ENCODE measurements around the gene EIPR1.

DNA sequence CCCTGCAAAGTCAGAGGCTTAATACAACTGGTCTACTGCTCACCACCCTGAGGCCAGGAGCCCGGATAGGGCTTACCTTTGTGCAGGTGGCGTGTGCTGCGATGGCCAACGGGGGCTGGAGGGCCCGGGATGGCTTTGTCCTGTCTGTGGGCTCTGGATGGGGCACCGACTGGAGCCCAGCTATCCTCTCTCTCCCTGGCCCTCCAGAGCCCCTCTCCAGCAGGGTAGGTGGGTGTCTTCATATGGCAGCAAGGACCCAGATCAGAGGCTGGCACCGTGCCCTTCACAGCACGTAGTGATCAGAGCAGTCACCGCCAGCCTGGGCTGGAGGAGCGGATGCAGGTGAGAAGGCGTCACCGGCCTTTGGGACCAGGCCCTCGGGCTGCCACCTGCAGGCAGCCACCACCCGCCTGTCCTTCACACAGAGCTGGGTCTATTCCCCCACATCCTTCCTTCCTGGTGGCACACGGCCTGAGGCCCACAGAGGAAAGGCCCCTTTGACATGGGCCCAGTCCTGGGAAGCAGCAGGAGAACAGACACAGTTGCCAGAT, 232.1 kb downstream of the EIPR1 start:
- TF ChIP-seq, protein P1, sequence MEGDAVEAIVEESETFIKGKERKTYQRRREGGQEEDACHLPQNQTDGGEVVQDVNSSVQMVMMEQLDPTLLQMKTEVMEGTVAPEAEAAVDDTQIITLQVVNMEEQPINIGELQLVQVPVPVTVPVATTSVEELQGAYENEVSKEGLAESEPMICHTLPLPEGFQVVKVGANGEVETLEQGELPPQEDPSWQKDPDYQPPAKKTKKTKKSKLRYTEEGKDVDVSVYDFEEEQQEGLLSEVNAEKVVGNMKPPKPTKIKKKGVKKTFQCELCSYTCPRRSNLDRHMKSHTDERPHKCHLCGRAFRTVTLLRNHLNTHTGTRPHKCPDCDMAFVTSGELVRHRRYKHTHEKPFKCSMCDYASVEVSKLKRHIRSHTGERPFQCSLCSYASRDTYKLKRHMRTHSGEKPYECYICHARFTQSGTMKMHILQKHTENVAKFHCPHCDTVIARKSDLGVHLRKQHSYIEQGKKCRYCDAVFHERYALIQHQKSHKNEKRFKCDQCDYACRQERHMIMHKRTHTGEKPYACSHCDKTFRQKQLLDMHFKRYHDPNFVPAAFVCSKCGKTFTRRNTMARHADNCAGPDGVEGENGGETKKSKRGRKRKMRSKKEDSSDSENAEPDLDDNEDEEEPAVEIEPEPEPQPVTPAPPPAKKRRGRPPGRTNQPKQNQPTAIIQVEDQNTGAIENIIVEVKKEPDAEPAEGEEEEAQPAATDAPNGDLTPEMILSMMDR (IDR thresholded peaks at IDR 0.05; ENCODE audit: poor library complexity, severe bottlenecking), result no peak
- TF ChIP-seq, protein P2, sequence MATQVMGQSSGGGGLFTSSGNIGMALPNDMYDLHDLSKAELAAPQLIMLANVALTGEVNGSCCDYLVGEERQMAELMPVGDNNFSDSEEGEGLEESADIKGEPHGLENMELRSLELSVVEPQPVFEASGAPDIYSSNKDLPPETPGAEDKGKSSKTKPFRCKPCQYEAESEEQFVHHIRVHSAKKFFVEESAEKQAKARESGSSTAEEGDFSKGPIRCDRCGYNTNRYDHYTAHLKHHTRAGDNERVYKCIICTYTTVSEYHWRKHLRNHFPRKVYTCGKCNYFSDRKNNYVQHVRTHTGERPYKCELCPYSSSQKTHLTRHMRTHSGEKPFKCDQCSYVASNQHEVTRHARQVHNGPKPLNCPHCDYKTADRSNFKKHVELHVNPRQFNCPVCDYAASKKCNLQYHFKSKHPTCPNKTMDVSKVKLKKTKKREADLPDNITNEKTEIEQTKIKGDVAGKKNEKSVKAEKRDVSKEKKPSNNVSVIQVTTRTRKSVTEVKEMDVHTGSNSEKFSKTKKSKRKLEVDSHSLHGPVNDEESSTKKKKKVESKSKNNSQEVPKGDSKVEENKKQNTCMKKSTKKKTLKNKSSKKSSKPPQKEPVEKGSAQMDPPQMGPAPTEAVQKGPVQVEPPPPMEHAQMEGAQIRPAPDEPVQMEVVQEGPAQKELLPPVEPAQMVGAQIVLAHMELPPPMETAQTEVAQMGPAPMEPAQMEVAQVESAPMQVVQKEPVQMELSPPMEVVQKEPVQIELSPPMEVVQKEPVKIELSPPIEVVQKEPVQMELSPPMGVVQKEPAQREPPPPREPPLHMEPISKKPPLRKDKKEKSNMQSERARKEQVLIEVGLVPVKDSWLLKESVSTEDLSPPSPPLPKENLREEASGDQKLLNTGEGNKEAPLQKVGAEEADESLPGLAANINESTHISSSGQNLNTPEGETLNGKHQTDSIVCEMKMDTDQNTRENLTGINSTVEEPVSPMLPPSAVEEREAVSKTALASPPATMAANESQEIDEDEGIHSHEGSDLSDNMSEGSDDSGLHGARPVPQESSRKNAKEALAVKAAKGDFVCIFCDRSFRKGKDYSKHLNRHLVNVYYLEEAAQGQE (IDR thresholded peaks at IDR 0.05; ENCODE audit: borderline replicate concordance), result no peak
- TF ChIP-seq EP300 (conservative IDR thresholded peaks at IDR 0.05; ENCODE audit: poor library complexity, severe bottlenecking), result no peak
- no peak for TF ChIP-seq EZH2 (IDR thresholded peaks at IDR 0.05; ENCODE audit: borderline replicate concordance, insufficient read depth, low read length, poor library complexity, severe bottlenecking)
- no peak for TF ChIP-seq POLR2AphosphoS5 (IDR thresholded peaks at IDR 0.05)
- TF ChIP-seq RAD21 (conservative IDR thresholded peaks at IDR 0.05), result no peak
- no peak for TF ChIP-seq TAF1 (IDR thresholded peaks at IDR 0.05; ENCODE audit: low read depth)

Data from neural cell (in vitro differentiated cells).